GM20431 (cell line): ENCODE results near the gene COMP.
"Not testable (repeated sequence)": the region's sequence is repeated elsewhere in the genome, so short reads cannot be mapped to it uniquely, and the experiment has no call there.

Source experiments
- in situ Hi-C: fragments of 300-500 bp; cut with MseI, MboI; formaldehyde crosslinking; loops from one replicate; pipeline ENCODE4 v1.15.0; 2020; ENCODE audit warnings: low sequenced_read_pairs; ENCODE audit not compliant: unreplicated experiment

COMP gene

DNA sequence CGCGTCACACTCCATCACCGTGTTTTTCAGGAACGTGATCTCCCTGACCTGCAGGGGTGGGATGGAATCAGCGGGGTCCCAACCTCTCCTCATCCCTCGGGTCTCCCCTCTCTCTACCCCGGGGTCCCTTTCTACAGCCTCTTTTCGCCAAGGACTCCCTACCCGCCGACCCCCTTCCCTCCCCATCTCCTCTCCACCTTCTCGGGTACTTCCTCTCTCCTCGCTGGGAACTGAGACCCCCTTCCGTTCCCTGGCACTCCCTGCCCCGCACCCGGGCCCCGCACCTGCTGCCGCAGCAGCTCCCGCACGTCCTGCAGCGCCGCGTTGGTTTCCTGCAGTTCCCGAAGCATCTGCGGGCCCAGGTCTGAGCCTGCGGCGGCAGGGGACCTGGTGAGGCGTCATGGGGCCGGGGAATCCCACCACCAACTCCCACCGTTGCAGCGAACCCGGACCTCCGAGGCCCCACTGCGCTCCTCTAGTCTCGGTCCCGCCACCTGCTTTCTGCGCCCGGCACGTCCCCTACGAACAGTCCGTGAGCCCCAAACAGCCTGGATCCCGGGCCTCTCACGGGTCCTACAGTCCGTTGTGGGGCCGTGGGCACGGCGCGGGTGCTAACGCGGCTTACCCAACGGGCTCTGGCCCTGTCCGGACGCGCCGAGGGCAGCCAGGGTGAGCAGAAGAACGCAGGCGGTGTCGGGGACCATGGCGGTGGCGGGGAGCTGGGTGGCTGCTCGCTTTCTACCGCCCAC is at the start of gene COMP:
Gene COMP (minus strand): TSS at position 740 of the 749 bp plus-strand sequence. CDS start 36 bp downstream, at position 704.
- in situ Hi-C loops: no loop called here

DNA sequence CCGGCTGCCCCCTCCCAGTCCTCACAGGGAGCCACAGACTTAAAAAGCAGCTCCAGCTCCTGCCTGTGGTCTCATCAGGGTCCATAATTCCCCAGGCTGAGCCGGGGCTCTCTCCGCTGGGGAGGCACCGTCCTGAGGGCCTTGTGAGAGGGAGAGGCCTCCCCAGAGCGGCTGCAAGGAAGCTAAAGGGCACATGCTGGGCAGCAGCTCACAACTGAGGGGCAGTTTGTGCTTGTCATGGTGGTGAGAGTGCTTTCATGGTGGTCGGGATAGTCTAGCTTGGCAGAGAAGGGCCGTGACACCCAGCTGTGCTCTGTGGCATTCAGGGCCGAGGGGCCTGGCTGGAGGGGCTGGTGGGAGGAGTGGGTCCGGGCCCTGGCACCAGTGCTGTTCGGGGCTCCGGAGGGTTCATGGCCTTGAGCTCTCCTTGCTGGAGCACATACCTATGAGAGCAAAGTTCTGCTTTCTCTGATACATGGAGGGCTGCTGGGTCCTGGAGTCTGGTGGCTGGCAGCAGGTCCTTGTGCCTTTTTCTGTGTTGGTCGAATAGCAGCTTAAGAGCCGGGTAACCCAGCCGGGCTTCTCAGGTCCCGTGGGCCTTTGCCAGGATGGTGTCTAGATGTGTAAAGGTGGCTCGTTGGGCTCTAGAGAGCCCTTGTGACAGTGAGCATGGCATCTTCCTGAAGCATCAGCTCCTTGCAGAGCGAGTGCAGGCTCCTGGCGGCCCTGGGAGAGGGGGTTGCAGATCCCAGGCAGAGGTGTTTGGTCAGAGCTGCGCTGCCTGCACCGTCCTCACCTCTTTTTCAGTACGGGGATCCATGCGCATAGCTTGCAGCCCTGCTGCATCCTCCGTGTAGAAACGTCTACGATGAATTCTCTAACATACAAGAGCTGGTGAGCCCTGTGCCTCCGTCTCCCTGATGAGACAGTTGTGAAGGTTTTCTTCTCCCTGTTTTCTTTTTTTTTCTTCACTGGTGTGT is 49.5 kb upstream of the COMP start:
- in situ Hi-C loops: no loop called here

DNA sequence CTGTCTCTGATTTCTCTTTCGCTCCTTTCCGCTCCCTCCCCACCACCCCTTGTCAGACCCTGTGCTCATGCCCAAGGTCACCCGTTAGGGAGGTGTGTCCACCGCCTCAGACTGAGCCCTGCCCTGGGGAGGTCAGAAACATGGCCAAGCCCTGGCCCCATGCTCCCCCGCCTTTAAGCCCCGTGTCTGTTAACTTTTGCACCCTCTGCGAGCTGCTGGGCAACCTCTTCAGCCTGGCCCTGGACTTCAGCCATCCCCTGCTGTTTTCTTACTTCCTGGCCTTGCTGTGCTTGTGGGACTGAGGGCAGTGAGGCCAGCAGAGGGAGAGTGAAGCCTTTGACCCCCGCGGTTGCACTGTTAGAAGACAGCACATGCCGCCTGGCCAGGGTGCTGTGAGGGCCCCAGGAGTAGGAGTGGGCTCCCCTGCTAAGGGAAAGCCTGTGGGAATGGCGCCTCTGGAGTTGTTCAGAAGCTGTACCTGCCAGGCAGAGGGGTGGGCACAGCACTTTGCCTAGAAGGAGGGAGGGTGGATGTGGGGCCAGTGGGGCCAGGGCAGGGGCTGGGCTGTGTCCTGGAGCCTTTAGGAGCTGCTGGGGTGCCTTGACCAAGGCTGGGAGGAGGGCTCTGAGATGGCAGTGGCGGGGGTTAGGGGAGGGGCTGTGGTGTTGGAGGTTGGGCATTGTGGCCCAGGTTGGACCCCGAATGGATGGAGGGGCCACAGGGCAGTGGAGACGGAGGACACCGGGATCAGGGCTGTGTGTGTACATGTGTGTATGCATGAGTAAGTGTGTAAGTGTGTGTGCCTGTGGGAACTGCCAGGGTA is 48.6 kb upstream of the COMP start:
- in situ Hi-C loops: no loop called here

DNA sequence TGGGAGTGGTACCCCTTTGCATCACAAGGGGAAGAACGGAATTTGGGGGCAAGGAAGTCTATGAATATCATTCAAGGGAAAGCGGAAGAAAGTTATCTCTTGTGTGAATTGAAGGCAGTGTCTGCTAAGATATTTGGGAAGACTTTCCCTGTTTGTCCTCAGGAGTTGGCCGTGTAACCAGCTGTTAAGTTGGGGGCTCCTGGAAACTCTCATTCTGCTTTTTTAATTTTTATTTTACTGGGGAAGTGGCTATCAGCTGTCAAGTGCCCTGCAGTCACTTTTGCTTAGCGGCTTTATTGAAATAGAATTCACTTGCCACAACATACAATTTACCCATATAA is 43.5 kb upstream of the COMP start:
- in situ Hi-C loops: no loop called here

DNA sequence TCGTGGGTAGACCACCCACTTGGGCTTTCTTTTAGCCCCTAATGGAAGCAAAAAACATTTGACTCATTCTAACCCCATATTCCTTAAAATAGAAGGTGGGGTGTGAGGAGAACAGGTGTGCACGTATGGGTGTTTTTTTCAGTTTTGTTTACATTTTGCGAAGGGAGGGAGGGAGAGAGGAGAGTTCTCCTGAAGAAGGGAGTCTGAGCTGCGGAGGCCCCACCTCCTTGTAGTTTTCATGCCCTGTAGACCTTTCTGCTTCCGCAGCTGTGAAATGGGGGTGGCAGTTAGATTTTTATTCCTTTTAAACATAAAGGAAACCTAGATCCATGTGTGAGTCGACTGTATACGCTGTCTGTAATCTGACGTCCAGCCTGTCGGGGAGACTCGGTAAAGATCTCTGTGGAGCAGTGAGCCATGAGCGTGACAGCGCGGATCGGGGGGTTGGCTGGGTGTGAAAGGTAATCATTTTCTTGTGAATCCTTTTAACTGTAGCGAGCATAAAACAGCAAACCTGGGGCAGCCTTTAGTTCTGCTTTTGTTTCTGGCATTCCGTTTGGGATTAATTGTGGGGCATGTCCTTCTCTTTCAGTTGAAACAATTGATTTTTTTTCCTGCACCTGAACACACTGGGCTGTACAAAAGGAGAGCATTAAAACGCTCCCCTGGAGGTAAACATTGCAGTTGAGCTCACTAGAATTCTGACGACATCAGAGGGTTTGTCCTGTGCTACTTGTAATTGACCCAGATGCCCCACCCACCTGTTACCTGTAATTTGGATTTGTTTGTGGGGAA is 42.9 kb upstream of the COMP start:
- in situ Hi-C loops: no loop called here

DNA sequence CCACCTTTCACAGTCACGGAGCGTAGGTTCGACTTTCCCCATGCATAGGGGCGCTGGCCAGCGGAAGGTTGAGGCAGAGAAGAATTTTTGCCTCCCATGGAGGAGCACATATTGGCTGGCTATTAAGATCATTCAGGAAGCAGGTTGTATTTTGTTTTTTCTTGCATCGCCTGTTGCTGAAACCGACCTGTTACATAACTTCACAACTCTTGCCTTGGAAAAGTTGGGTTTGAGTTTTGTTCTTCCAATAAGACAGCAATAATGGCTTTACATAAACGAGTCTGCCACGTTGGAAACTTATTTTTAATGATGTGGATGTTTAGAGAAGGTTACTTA is 42.0 kb upstream of the COMP start:
- in situ Hi-C loops: no loop called here

DNA sequence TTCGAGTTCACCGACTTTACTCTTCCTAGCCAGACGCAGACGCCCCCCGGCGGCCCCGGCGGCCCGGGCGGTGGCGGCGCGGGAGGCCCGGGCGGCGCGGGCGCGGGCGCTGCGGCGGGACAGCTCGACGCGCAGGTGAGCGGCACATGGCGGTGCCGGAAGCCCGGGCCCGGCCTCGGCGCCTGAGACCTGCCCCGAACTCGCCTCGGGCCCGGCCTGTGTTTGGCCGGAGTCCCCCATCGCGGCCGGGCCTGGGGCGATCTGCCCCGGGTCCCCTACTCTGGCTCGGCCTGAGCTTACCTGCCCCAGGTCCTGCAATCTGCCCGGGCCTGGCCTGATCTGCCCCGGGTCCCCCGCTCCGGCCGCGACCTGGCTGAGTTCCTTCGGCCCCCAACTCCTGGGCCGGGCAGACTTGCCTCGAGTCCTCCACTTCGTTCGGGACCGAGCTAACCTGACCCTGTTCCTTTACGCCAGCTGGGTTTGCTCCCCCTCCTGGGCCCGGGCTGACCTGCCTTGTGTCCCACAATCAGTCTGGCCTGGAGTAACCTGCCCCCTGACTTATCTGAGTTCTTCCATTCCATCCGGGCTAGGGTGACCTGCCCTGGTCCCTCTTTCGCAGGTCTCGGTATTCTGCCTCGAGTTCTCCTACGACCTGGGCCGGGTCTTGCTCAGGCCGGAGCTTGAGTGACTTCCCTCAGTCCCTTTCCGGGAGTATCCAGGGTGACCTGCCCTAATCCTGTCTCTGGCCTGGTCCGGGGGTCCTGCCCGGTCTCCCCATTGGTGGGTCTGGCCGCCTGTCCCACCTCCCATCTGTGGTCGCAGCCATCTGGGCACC is 41.4 kb upstream of the COMP start:
- in situ Hi-C loops: no loop called here

DNA sequence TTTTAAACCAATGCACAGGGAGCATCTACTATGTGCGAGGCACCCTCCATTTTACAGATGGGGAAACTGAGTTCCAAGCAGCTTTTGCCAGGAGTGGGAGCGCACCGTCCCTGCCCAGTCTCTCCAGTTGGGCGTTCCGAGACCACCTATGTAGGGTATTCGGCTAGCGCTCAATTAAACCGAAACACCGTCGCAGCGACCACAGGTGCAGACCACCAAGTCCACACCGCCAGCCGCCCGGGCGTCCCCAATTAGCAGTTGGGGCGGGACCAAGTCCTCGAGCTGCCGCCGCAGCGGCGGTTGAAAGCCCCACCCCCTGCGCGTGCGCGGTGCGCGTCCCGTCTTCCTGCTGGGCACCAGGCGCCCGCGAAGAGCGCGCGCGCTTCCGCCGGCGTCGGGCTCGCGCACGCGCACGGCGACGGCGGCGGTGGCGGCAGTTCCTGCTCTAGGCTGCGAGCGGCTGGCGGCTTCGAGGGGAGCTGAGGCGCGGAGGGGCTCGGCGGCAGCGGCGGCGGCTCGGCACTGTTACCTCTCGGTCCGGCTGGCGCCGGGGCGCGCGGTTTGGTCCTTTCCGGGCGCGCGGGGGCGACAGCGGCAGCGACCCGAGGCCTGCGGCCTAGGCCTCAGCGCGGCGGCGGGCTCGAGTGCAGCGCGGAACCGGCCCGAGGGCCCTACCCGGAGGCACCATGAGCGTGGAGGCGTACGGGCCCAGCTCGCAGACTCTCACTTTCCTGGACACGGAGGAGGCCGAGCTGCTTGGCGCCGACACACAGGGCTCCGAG is 40.6 kb upstream of the COMP start, which contains the start of gene UPF1:
Gene UPF1 (plus strand): TSS at position 436 of the 782 bp plus-strand sequence. CDS start 251 bp downstream, at position 687.
- in situ Hi-C loops: no loop called here

DNA sequence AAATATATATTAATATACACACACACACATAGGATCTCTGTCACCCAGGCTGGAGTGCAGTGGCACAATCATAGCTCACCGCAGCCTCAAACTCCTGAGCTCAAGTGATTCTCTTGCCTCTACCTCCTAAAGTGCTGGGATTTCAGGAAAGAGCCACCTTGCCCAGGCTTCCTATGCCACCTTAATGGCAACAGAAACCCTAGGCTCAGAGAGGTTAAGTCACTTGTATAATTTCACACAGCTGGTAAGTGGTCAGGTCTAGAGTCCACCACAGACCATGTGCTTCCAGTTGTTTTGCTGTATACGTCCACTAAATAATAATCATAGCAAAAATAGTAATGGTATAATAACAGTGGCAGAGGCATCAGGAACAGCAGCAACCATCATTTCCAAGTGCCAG is 39.4 kb upstream of the COMP start:
- in situ Hi-C loops: no loop called here

DNA sequence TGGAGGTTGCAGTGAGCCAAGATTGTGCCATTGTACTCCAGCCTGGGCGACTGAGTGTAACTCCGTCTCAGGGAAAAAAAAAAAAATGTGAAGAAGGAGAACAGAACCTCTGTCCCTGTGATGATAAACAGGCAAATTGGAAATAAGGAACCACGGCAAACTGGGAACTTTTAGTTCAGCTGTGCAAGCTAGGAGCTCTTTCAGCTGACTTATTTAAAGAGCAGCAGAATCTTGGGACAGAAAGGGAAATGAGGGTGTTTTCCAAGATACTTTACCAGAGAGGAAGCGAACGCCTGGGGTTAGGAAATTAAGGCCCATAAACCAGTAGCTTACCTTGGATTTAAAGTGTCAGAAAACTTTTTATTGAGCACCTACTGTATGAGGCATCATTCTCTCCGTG is 37.7 kb upstream of the COMP start:
- in situ Hi-C loops: no loop called here

DNA sequence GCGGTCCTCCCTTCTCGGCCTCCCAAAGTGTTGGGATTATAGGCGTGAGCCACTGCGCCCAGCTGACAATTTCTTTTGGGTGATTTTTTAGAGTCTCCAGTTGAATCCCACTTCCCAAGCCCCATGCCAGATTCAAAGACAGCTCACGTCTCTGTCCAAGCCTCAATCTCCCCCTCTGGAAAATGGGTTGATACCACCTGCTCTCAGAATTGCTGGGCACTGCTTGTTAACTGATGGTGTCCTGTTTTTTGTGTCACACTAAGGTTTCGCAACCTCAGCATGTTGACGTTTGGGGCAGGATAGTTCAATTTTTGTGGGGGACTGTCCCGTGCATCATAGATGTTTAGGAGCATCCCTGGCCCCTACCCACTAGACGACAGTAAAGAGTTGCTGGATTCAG is 26.5 kb upstream of the COMP start:
- in situ Hi-C loops: no loop called here

DNA sequence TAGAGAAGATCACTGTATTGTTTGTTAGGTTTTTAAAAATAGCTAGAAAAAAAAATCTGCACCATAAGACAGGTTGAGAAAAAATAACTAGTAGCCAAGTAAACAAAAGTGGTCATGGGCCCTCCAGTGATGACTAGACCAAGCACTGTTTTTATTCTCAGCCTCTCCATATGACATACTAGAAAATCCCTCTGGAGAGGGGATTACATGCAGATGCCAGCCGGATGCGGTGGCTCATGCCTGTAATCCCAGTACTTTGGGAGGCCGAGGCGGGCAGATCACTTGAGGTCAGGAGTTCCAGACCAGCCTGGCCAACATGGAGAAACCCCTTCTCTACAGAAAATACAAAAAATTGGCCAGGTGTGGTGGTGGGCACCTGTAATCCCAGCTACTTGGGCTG is 25.5 kb upstream of the COMP start:
- in situ Hi-C loops: not testable (repeated sequence)

DNA sequence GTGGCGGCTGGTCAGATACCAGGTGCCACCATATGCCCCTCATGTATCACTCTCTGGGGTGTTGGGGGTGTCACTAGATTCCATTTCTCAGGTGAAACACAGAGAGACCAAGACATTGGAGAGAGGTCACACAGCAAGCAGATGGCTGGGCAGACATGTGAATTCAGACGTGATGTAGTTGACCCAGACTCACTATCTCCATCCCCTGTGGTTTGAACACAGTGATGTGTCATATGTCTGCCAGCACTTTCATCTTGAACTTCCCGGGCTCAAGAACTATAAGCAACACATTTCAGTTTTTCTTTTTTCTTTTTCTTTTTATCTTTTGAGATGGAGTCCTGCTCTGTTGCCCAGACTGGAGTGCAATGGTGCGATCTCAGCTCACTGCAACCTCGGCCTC is 24.6 kb upstream of the COMP start:
- in situ Hi-C loops: no loop called here

DNA sequence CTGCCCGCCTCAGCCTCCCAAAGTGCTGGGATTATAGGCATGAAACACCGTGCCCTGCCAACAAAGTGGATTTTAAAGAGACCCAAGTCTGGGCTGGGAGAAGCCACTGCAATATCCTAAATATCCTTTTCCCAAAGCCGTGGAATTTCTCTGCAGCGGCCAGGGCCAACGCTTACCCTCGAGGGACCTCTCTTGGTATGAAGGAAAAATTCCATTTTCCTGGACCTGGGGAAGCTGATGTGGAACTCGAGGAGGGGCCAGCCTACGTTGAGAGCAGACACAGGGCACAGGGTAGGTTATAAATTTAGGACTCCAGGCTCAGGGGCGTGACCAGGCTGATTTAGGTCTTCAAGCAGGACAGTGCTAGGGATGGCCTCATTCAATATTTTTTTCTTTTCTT is 23.0 kb upstream of the COMP start:
- in situ Hi-C loops: no loop called here

DNA sequence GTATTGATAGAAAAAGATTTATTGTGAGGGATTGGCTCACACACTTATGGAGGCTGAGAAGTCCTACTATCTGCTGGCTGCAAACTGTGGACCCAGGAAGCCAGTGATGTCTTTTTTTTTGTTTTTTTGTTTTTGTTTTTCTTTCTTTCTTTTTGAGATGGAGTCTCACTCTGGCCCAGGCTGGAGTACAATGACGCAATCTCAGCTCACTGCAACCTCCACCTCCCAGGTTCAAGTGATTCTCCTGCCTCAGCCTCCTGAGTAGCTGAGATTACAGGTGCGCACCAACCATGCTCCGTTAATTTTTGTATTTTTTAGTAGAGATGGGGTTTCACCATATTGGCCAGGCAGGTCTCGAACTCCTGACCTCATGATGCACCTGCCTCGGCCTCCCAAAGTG is 20.5 kb upstream of the COMP start:
- in situ Hi-C loops: not testable (repeated sequence)

DNA sequence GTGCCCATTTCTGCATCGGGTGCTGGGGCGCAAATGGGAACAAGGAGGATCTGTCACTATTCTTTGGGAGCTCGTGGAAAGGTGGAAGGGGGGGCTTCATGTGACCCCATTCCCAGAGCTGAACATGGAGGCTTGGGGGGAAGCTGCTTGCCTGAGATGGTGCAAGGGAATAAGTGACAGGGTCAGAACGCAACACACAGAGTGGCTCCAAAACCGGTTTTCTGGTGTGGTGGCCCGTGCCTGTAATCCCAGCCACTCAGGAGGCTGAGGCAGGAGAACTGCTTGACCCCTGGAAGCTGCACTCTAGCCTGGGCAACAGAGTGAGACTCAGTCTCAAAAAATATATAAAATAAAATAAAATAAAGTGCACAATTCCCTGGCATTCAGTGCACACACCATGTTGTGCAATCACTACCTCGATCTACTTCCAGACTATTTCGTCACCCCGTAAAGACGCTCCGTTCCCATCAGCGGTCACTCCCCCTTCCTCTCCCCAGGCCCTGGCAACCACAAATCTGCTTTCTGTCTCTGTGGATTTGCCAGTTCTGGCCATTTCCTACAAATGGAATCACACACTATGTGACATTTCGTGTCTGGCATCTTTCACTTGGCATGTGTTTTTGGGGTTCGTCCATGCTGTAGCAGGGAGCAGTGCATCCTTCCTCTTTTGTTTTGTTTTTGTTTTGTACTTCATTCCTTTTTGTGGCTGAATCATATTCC is 18.2 kb upstream of the COMP start:
- in situ Hi-C loops: no loop called here

DNA sequence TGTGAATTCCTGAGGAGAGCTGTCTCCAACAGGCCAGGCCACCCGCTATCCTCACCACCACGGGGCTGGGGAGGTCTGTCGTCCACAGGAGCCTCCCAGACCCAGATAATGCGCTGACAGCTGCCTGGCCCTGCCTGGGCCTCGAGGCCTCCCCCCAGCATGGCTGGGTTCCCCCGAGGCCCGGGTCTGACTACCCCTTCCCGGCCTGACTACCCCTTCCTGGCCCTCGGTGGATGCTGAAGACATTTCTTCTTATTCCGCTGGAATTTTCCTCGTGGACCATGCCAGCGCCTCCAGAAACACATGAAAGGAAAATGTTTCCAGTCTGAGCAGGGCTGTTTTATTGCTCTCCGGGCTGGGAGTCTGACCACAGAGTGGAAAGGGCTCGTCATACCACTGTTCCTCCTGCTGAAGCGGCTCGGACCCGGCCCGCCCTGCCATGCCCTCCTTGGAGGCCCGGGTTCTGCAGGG is 16.8 kb upstream of the COMP start:
- in situ Hi-C loops: no loop called here
